Fibroblast of lung (primary cell): ENCODE results near the gene IL31.

Experiments
- EZH2 ChIP-seq: IDR thresholded peaks from 2 replicates; pipeline ENCODE4 v1.5.1; 2012; ENCODE audit warnings: low read length, control low read depth, mild to moderate bottlenecking; ENCODE audit errors: missing control alignments
- TF ChIP-seq, protein P1 (sequence below), 2 donors: IDR thresholded peaks in 1 of 2; conservative IDR thresholded peaks in 1 of 2; 1 replicate in 1 of 2; 2 replicates in 1 of 2; pipeline ENCODE4 v1.5.1; 2011 to 2012; ENCODE audit warnings: low read length in 2 of 2, control low read depth in 1 of 2, inconsistent platforms in 1 of 2, low read depth in 1 of 2, mild to moderate bottlenecking in 1 of 2

- TF ChIP-seq EZH2, result no peak
- TF ChIP-seq, protein P1, sequence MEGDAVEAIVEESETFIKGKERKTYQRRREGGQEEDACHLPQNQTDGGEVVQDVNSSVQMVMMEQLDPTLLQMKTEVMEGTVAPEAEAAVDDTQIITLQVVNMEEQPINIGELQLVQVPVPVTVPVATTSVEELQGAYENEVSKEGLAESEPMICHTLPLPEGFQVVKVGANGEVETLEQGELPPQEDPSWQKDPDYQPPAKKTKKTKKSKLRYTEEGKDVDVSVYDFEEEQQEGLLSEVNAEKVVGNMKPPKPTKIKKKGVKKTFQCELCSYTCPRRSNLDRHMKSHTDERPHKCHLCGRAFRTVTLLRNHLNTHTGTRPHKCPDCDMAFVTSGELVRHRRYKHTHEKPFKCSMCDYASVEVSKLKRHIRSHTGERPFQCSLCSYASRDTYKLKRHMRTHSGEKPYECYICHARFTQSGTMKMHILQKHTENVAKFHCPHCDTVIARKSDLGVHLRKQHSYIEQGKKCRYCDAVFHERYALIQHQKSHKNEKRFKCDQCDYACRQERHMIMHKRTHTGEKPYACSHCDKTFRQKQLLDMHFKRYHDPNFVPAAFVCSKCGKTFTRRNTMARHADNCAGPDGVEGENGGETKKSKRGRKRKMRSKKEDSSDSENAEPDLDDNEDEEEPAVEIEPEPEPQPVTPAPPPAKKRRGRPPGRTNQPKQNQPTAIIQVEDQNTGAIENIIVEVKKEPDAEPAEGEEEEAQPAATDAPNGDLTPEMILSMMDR (conservative IDR thresholded peaks at IDR 0.05 in 1 of 2, IDR thresholded peaks at IDR 0.05 in 1 of 2; ENCODE audit: low read depth in 1 of 2, low read length in 2 of 2), result no peak
Observed at GRCh38 chr12:122206111-122206881, 32.3 kb upstream of the IL31 start.
